HG03460 (cell line): ENCODE results near the gene BCAS1.

Source experiments
- ATAC-seq: cut with Tn5 transposase; IDR thresholded peaks from one replicate; pipeline ENCODE4 v1.9.1; 2021; ENCODE audit not compliant: unreplicated experiment

BCAS1 gene

GRCh38 chr20:53964501-53965253, 105.7 kb downstream of the BCAS1 start:
- ATAC-seq, result no peak

GRCh38 chr20:53964067-53964466, 106.3 kb downstream of the BCAS1 start:
- no peak for ATAC-seq

GRCh38 chr20:53963635-53964034, 106.8 kb downstream of the BCAS1 start:
- no peak for ATAC-seq

GRCh38 chr20:53962388-53962787, 108.0 kb downstream of the BCAS1 start:
- no peak for ATAC-seq

- no peak for ATAC-seq
These were observed 108.9 kb downstream of the BCAS1 start for GRCh38 chr20:53961527-53961926.

GRCh38 chr20:53960579-53961272, 109.7 kb downstream of the BCAS1 start:
- no peak for ATAC-seq

GRCh38 chr20:53959911-53960578, 110.3 kb downstream of the BCAS1 start:
- ATAC-seq, result no peak

- no peak for ATAC-seq
These were observed 112.1 kb downstream of the BCAS1 start for GRCh38 chr20:53958260-53958659.

GRCh38 chr20:53957451-53958172, 112.8 kb downstream of the BCAS1 start:
- ATAC-seq, result no peak

- ATAC-seq, result no peak
These were observed 114.2 kb downstream of the BCAS1 start for GRCh38 chr20:53956013-53956715.

GRCh38 chr20:53954723-53955658, 115.4 kb downstream of the BCAS1 start:
- ATAC-seq, result no peak

- no peak for ATAC-seq
These were observed 117.8 kb downstream of the BCAS1 start for GRCh38 chr20:53952528-53953096.

- no peak for ATAC-seq
These were observed 119.8 kb downstream of the BCAS1 start for GRCh38 chr20:53950578-53950977.

GRCh38 chr20:53950031-53950430, 120.4 kb downstream of the BCAS1 start:
- no peak for ATAC-seq

- peak; percentile 91 for ATAC-seq
These were observed 121.0 kb downstream of the BCAS1 start for GRCh38 chr20:53949319-53949839.

GRCh38 chr20:53948383-53949318, 121.7 kb downstream of the BCAS1 start:
- ATAC-seq, result peak; percentile 6

- ATAC-seq, result no peak
These were observed 122.7 kb downstream of the BCAS1 start for GRCh38 chr20:53947501-53948195.
